H1 (cell line): ENCODE data around the gene MR1. TPM values are rescaled to one million over a fixed set of nuclear protein-coding genes. Genes with fewer than 3 reads are reported as not detected.

Source experiments
- CTCF ChIA-PET: fragments of 300-600 bp; sonication (Branson Sonifier 250); formaldehyde crosslinking; loops from one replicate; lab custom pipeline; 2021; ENCODE audit not compliant: partially characterized antibody; lab: Charles Lee
- POLR2A ChIA-PET: fragments of 300-600 bp; sonication (Branson Sonifier 250); formaldehyde crosslinking; loops from one replicate; lab custom pipeline; 2021; ENCODE audit warnings: inconsistent platforms; ENCODE audit not compliant: partially characterized antibody; lab: Charles Lee
- DNase-seq, 2 experiments: peaks; one replicate each; pipeline versions ENCODE4 v3.0.0 to v3.0.0-alpha.2; 2010 to 2022; ENCODE audit warnings: low spot score in 2 of 2, low read depth in 1 of 2, mixed read lengths in 1 of 2
- FAIRE-seq: peaks from 2 replicates; lab custom pipeline; 2011; peaks lifted over from hg19 to GRCh38; lab: Jason Lieb, UNC
- H2AFZ ChIP-seq: 2 replicates; pipeline ENCODE4 v1.8.1; 2012; ENCODE audit warnings: low read length, inconsistent platforms
- H2AK5ac ChIP-seq: 2 replicates; pipeline ENCODE4 v1.6.1; 2013; ENCODE audit warnings: low read depth, low read length
- H2BK120ac ChIP-seq: replicated peaks from 2 replicates; pipeline ENCODE3; 2013; ENCODE audit warnings: low read depth, low read length, inconsistent platforms
- H2BK12ac ChIP-seq: 2 replicates; pipeline ENCODE4 v1.6.1; 2013; ENCODE audit warnings: low read depth, low read length
- H2BK15ac ChIP-seq: 2 replicates; pipeline ENCODE4 v1.6.1; 2013; ENCODE audit warnings: low read length
- H2BK20ac ChIP-seq: 2 replicates; pipeline ENCODE4 v1.6.1; 2013; ENCODE audit warnings: low read length
- H2BK5ac ChIP-seq: 2 replicates; pipeline ENCODE4 v1.6.1; 2013; ENCODE audit warnings: low read depth, low read length
- H3K14ac ChIP-seq: 2 replicates; pipeline ENCODE4 v1.6.1; 2013; ENCODE audit warnings: inconsistent platforms; ENCODE audit not compliant: insufficient read length
- H3K18ac ChIP-seq: 2 replicates; pipeline ENCODE4 v1.6.1; 2013; ENCODE audit warnings: low read length; ENCODE audit errors: extremely low read depth
- H3K23ac ChIP-seq: 2 replicates; pipeline ENCODE4 v1.6.1; 2013; ENCODE audit warnings: inconsistent platforms; ENCODE audit not compliant: insufficient read length
- H3K23me2 ChIP-seq: 2 replicates; pipeline ENCODE4 v1.6.1; 2013; ENCODE audit warnings: low read depth, low read length
- H3K27ac ChIP-seq: 2 replicates; pipeline ENCODE4 v1.6.1; 2011; ENCODE audit warnings: low read depth, low read length, inconsistent platforms
- H3K27me3 ChIP-seq, 4 experiments: replicated peaks in 1 of 4; 1 replicate in 1 of 4; 2 replicates in 3 of 4; pipeline versions ENCODE4 v1.6.1 to v1.8.1; 2011 to 2013; ENCODE audit warnings: low read length in 3 of 4, mild to moderate bottlenecking in 3 of 4, inconsistent platforms in 2 of 4, mixed read lengths in 2 of 4, moderate library complexity in 1 of 4; ENCODE audit not compliant: control insufficient read depth in 3 of 4, insufficient read depth in 3 of 4; ENCODE audit errors: extremely low read depth in 1 of 4
- H3K36me3 ChIP-seq, 4 experiments: 2 replicates each; pipeline versions ENCODE4 v1.6.1 to v1.8.1; 2011 to 2013; ENCODE audit warnings: mild to moderate bottlenecking in 4 of 4, low read length in 3 of 4, moderate library complexity in 2 of 4, control low read depth in 1 of 4, inconsistent platforms in 1 of 4; ENCODE audit not compliant: insufficient read depth in 4 of 4, control insufficient read depth in 2 of 4
- H3K4ac ChIP-seq: replicated peaks from 2 replicates; pipeline ENCODE3; 2013; ENCODE audit warnings: low read length, low read depth, mixed read lengths, inconsistent platforms; ENCODE audit not compliant: insufficient read length
- H3K4me1 ChIP-seq, 4 experiments: replicated peaks in 1 of 4; 1 replicate in 1 of 4; 2 replicates in 3 of 4; pipeline versions ENCODE4 v1.6.1 to v1.8.1; 2011 to 2013; ENCODE audit warnings: low read length in 3 of 4, inconsistent platforms in 2 of 4, mixed read lengths in 1 of 4; ENCODE audit not compliant: insufficient read depth in 4 of 4, control insufficient read depth in 3 of 4
- H3K4me2 ChIP-seq, 2 experiments: 2 replicates each; pipeline versions ENCODE4 v1.6.1 to v1.8.1; 2011 to 2013; ENCODE audit warnings: low read depth in 2 of 2, low read length in 2 of 2, control low read depth in 1 of 2, inconsistent platforms in 1 of 2, mild to moderate bottlenecking in 1 of 2; ENCODE audit not compliant: insufficient read depth in 1 of 2
- H3K4me3 ChIP-seq, 4 experiments: fragments of 200-600, 300-600 bp in 1 of 4; sonication (generic), shearing (Covaris generic), sonication (Bioruptor Twin) in 1 of 4; 2 replicates each; pipeline versions ENCODE4 v1.5.1 to v1.8.1; 2011 to 2016; ENCODE audit warnings: low read length in 4 of 4, low read depth in 3 of 4, control low read depth in 2 of 4, inconsistent platforms in 2 of 4, mild to moderate bottlenecking in 2 of 4, mixed read lengths in 1 of 4, moderate library complexity in 1 of 4; ENCODE audit not compliant: insufficient read depth in 2 of 4; ENCODE audit errors: extremely low read depth in 1 of 4
- H3K56ac ChIP-seq: replicated peaks from 2 replicates; pipeline ENCODE3; 2013; ENCODE audit warnings: low read depth, mild to moderate bottlenecking, mixed read lengths, low read length, inconsistent platforms; ENCODE audit not compliant: insufficient read length
- H3K79me1 ChIP-seq: 2 replicates; pipeline ENCODE4 v1.6.1; 2013; ENCODE audit warnings: low read depth, low read length, control low read depth
- H3K79me2 ChIP-seq, 2 experiments: 2 replicates each; pipeline versions ENCODE4 v1.6.1 to v1.8.1; 2012 to 2013; ENCODE audit warnings: low read length in 2 of 2, mild to moderate bottlenecking in 2 of 2, inconsistent platforms in 1 of 2; ENCODE audit not compliant: insufficient read depth in 2 of 2, control insufficient read depth in 1 of 2
- H3K9ac ChIP-seq, 4 experiments: replicated peaks in 1 of 4; 1 replicate in 1 of 4; 2 replicates in 3 of 4; pipeline versions ENCODE4 v1.6.1 to v1.8.1; 2011 to 2013; ENCODE audit warnings: low read depth in 3 of 4, low read length in 3 of 4, control low read depth in 2 of 4, mild to moderate bottlenecking in 2 of 4, moderate library complexity in 2 of 4, inconsistent platforms in 1 of 4; ENCODE audit errors: extremely low read depth in 1 of 4
- H3K9me3 ChIP-seq, 2 experiments: 2 replicates each; pipeline versions ENCODE4 v1.6.1 to v1.8.1; 2012 to 2013; ENCODE audit warnings: mild to moderate bottlenecking in 2 of 2, moderate library complexity in 2 of 2, control low read depth in 1 of 2, inconsistent platforms in 1 of 2, low read depth in 1 of 2, low read length in 1 of 2, mixed read lengths in 1 of 2; ENCODE audit not compliant: insufficient read depth in 2 of 2
- H4K20me1 ChIP-seq, 2 experiments: replicated peaks in 1 of 2; 2 replicates each; pipeline versions ENCODE3 to v1.8.1; 2011 to 2013; ENCODE audit warnings: inconsistent platforms in 2 of 2, low read length in 2 of 2, mild to moderate bottlenecking in 1 of 2; ENCODE audit not compliant: insufficient read depth in 2 of 2, control insufficient read depth in 1 of 2
- H4K5ac ChIP-seq: 2 replicates; pipeline ENCODE4 v1.6.1; 2013; ENCODE audit warnings: low read length, low read depth, mixed read lengths, inconsistent platforms; ENCODE audit not compliant: insufficient read length
- H4K8ac ChIP-seq: 2 replicates; pipeline ENCODE4 v1.8.0; 2013; ENCODE audit warnings: mild to moderate bottlenecking, moderate library complexity, low read length, inconsistent platforms; ENCODE audit not compliant: insufficient read depth; ENCODE audit errors: extremely low read depth
- H4K91ac ChIP-seq: replicated peaks from 2 replicates; pipeline ENCODE3; 2013; ENCODE audit warnings: low read length, mixed read lengths, inconsistent platforms; ENCODE audit not compliant: insufficient read length
- EZH2 ChIP-seq: fragments of 200-600 bp; sonication (generic); IDR thresholded peaks from 2 replicates; pipeline ENCODE4 v1.7.1; 2012; ENCODE audit warnings: low read depth, mild to moderate bottlenecking, moderate library complexity, low read length, inconsistent platforms; ENCODE audit not compliant: severe bottlenecking
- SAP30 ChIP-seq: fragments of 300-600 bp; sonication (generic); IDR thresholded peaks from 2 replicates; pipeline ENCODE4 v1.7.1; 2012; ENCODE audit warnings: low read length, moderate library complexity, mild to moderate bottlenecking, inconsistent platforms; ENCODE audit not compliant: insufficient read depth, insufficient replicate concordance
- SP1 ChIP-seq: IDR thresholded peaks from 2 replicates; pipeline ENCODE4 v1.6.1; 2011; ENCODE audit warnings: low read depth, low read length
- TEAD4 ChIP-seq: IDR thresholded peaks from 2 replicates; pipeline ENCODE4 v1.6.1; 2012; ENCODE audit warnings: low read depth, low read length, inconsistent platforms, mixed read lengths
- WGBS, 2 experiments: shearing (Covaris generic) in 1 of 2; methylation state at CpG; one replicate each; pipeline versions ENCODE4 v1.1.6 to v1.1.7; 2013 to 2015; ENCODE audit warnings: low lambda C conversion rate in 2 of 2, mixed read lengths in 2 of 2, inconsistent platforms in 1 of 2, low coverage in 1 of 2, missing lambda C conversion rate in 1 of 2; ENCODE audit not compliant: insufficient replicate concordance in 2 of 2, insufficient coverage in 1 of 2, insufficient read length in 1 of 2; ENCODE audit errors: extremely low coverage in 1 of 2, missing lambda C conversion rate in 1 of 2; 5-methylcytosine and 5-hydroxymethylcytosine counted together
- polyA plus RNA-seq, 7 experiments: library from polyadenylated mRNA; depleted of rRNA in 3 of 7; stranded (reverse) in 5 of 7; unstranded in 2 of 7; fragments of >200 nt in 5 of 7; fragments of 200-250 nt in 2 of 7; gene quantifications; 1 replicate in 5 of 7; 2 replicates in 1 of 7; 4 replicates in 1 of 7; pipeline versions ENCODE4 v1.2.1 to v1.2.3, GENCODE V29; 2011 to 2013; ENCODE audit warnings: missing spikeins in 2 of 7, mixed read lengths in 2 of 7
- total RNA-seq: library from RNA; stranded (reverse); fragmentation: NEBNext Ultra II Directional; extraction: Animal tissue kit (Norgen Biotek cat#: 25700); gene quantifications from 2 replicates; pipeline ENCODE4 v1.2.1, GENCODE V29; 2021
- TF ChIP-seq, protein P1 (sequence below): IDR thresholded peaks from 2 replicates; pipeline ENCODE4 v1.6.1; 2011; ENCODE audit warnings: low read depth, mild to moderate bottlenecking, low read length; ENCODE audit not compliant: insufficient read depth

The MR1 gene
- total and polyA plus RNA-seq, 2 of the 8 experiments (the other 6 are each of a cell fraction or from before 2014, with no cell fraction given), result 0.09 TPM; not detected in 1

DNA sequence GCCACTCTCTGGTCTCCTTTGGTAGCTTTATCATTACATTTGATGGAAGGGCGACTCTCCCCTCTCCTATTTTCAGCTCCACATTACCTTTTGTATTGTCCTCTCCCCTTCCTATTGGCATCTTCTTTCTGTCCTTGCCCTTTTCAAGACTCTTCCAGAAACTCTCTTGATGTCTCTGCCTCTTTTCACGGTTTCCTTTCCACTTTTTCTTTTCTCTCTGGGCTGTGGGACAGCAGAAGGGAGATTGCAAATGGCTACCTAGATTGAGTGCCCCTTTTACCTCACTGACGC, 72.2 kb downstream of the MR1 start:
- Histone ChIP-seq H4K5ac (no peak overlapping the region), H3K9me3 (no peaks in the 10 kb centered on the region), H3K23ac (no peak overlapping the region), H3K4me2 (peak overlapping the region; percentile 79 to 82), H3K27me3 (peaks cover 9 to 43% (median 42%) of the 10 kb centered on the region in 4 experiments), H3K79me2 (no peaks in the 10 kb centered on the region), H3K23me2 (peaks cover 13% of the 10 kb centered on the region), H3K36me3 (no peaks in the 10 kb centered on the region), H3K4me3 (peak overlapping the region; percentile 36 to 62 (median 47); a peak in 7 of 8 replicates), H2AK5ac (no peak overlapping the region; the same call in 1 of the 2 replicates), H3K27ac (no peak overlapping the region), H2BK12ac (peak overlapping the region; percentile 28; the same call in 1 of the 2 replicates), H2BK20ac (peak overlapping the region; percentile 16; the same call in 1 of the 2 replicates), H3K18ac (peak overlapping the region; percentile 53), H3K14ac (no peak overlapping the region), H3K79me1 (no peaks in the 10 kb centered on the region), H3K4ac (no peak overlapping the region), H4K91ac (no peak overlapping the region), H4K8ac (peak overlapping the region; percentile 60; the same call in 1 of the 2 replicates), H2BK5ac (no peak overlapping the region), H3K9ac (peak overlapping the region in 2 of 4 experiments; percentile 9 to 37; a peak in 4 of 7 replicates), H4K20me1 (no peaks in the 10 kb centered on the region), H3K4me1 (peaks cover 8 to 34% (median 16%) of the 10 kb centered on the region in 4 experiments), H2AFZ (0 out of 2 replicates have a peak overlapping the region, but pooled peaks have one; percentile 63), H2BK120ac (no peak overlapping the region), H2BK15ac (0 out of 2 replicates have a peak overlapping the region, but pooled peaks have one; percentile 77), H3K56ac (no peak overlapping the region)
- FAIRE-seq (no peak), DNase-seq (no peak)
- no peak for TF ChIP-seq TEAD4
- TF ChIP-seq, protein P1, sequence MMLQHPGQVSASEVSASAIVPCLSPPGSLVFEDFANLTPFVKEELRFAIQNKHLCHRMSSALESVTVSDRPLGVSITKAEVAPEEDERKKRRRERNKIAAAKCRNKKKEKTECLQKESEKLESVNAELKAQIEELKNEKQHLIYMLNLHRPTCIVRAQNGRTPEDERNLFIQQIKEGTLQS, result no peak
- TF ChIP-seq SAP30, result no peak
- TF ChIP-seq EZH2, result peak; percentile 36
- TF ChIP-seq SP1, result no peak
- ChIA-PET POLR2A (interaction anchor here (1.3 to 14.2 kb wide), 8 partner anchors 9 to 83 kb away, joined by 4 to 253 read pairs (median 15); partner anchors contain the start of genes IER5 and STX6), CTCF (interaction anchor here (0.9 to 10.3 kb wide), 10 partner anchors 9 to 66 kb away, joined by 3 to 79 read pairs (median 4); no protein-coding TSS in a partner anchor)
- 42% methylated on average over 3 of the region's 3 CpGs; no CpG with 5 or more reads in 1 of the 2 experiments for WGBS, 2 experiments
